Right cardiac atrium (tissue), 5 donors: ENCODE data around the gene TRABD. TPM values are rescaled to one million over a fixed set of nuclear protein-coding genes. Genes with fewer than 3 reads are reported as not detected.

Source experiments
- ATAC-seq, 2 donors: fragments of 200-7000 bp; cut with Tn5 transposase; one replicate each; pipeline versions ENCODE4 v1.8.0 to v1.9.1; 2020; ENCODE audit warnings: moderate library complexity in 2 of 2, mild to moderate bottlenecking in 1 of 2
- DNase-seq, 3 donors: peaks; one replicate each; pipeline ENCODE4 v3.0.0-alpha.2; 2020
- H3K27ac ChIP-seq: one replicate; pipeline ENCODE4 v1.5.1; 2013; ENCODE audit warnings: mild to moderate bottlenecking, low read length, control low read depth, moderate library complexity
- H3K27me3 ChIP-seq: one replicate; pipeline ENCODE4 v1.6.1; 2013; ENCODE audit not compliant: control insufficient read depth, insufficient read depth
- H3K4me1 ChIP-seq: one replicate; pipeline ENCODE4 v1.6.1; 2013; ENCODE audit warnings: low read length; ENCODE audit not compliant: control insufficient read depth, insufficient read depth
- H3K4me3 ChIP-seq: one replicate; pipeline ENCODE4 v1.5.1; 2013; ENCODE audit warnings: low read length, control low read depth
- H3K9me3 ChIP-seq: one replicate; pipeline ENCODE4 v1.6.1; 2013; ENCODE audit warnings: low read length; ENCODE audit not compliant: control insufficient read depth
- WGBS: extraction: QIAGEN DNeasy Blood & Tissue Kit; methylation state at CpG from one replicate; pipeline ENCODE4 v1.1.7; 2013; 5-methylcytosine and 5-hydroxymethylcytosine counted together
- intact Hi-C, 4 donors: fragments of 100-400 bp; cut with DNase I; formaldehyde crosslinking; loops; one replicate each; pipeline versions ENCODE4 v1.11.0 to v1.14.0; 2022 to 2023
- polyA plus RNA-seq: library from polyadenylated mRNA; stranded (reverse); fragments of 200-250 nt; gene quantifications from one replicate; pipeline ENCODE4 v1.2.3, GENCODE V29; 2013
- total RNA-seq, 4 donors: library from RNA; stranded (reverse); fragmentation: NEBNext Ultra II Directional; extraction: Animal tissue kit (Norgen Biotek cat#: 25700); gene quantifications; one replicate each; pipeline ENCODE4 v1.2.1, GENCODE V29; 2021
- donor health status: healthy with polysubstance abuse.
- donor health status: DM: no; HTN: yes; CAD: no.
- donor health status: DM: no; HTN: no; CAD: no.
- donor health status: DM: no; HTN: yes; CAD: no; lungs with severe emphysema.
- donor health status: DM: yes; HTN: yes; CAD: no.

The TRABD gene
- total and polyA plus RNA-seq, 5 donors, result 16.7 to 25.5 (median 21.6) TPM

GRCh38 chr22:50207383-50208140 is 21.8 kb downstream of the TRABD start:
- DNase-seq, result peak; percentile 37 to 72 (median 69)
- Histone ChIP-seq H3K27me3 (no peaks in the 10 kb centered on the region), H3K4me3 (no peak overlapping the region), H3K27ac (no peak overlapping the region), H3K4me1 (no peaks in the 10 kb centered on the region), H3K9me3 (no peaks in the 10 kb centered on the region)
- peak in 1 of 2 donors; percentile 6 for ATAC-seq
- intact Hi-C loops, result loop anchor here in 3 of 4 donors (2.0 to 5.0 kb wide), 2 partner anchors 59 to 60 kb away; no protein-coding TSS in a partner anchor
- 65% methylated on average over 23 of the region's 23 CpGs for whole genome bisulfite sequencing

- intact Hi-C loops, result loop anchor here in 2 of 4 donors (5.0 kb wide), 1 partner anchor 61 kb away; no protein-coding TSS in a partner anchor
- no peaks in the 10 kb centered on the region for H3K4me1 ChIP-seq
- no peak overlapping the region for H3K4me3 ChIP-seq
- DNase-seq (no peak), ATAC-seq (no peak)
- no peaks in the 10 kb centered on the region for H3K27me3 ChIP-seq
- 84% methylated on average over 22 of the region's 22 CpGs for WGBS
- no peaks in the 10 kb centered on the region for H3K9me3 ChIP-seq
- no peak overlapping the region for H3K27ac ChIP-seq
Observed at GRCh38 chr22:50208430-50208938, 22.8 kb downstream of the TRABD start.

GRCh38 chr22:50208939-50209892 is 23.5 kb downstream of the TRABD start:
- intact Hi-C loops, result loop anchor here in 2 of 4 donors (5.0 kb wide), 1 partner anchor 62 kb away; no protein-coding TSS in a partner anchor
- peak in 2 of 3 donors; percentile 54 to 64 for DNase-seq
- WGBS, result 79% methylated on average over 31 of the region's 31 CpGs

GRCh38 chr22:50209893-50210292 is 24.2 kb downstream of the TRABD start:
- H3K9me3 ChIP-seq, result no peaks in the 10 kb centered on the region
- no peak overlapping the region for H3K27ac ChIP-seq
- 61% methylated on average over 20 of the region's 20 CpGs for WGBS
- ATAC-seq (peak; percentile 7 to 28), DNase-seq (peak; percentile 77 to 87 (median 79))
- no peaks in the 10 kb centered on the region for H3K27me3 ChIP-seq
- H3K4me1 ChIP-seq, result no peaks in the 10 kb centered on the region
- intact Hi-C loops, result loop anchor here (5.0 to 10.0 kb wide), 2 partner anchors 63 to 275 kb away; no protein-coding TSS in a partner anchor
- no peak overlapping the region for H3K4me3 ChIP-seq

More at GRCh38 chr22:50208939-50209892, 23.5 kb downstream of the TRABD start:
- peak; percentile 5 to 12 for ATAC-seq
- H3K27ac ChIP-seq, result no peak overlapping the region
- H3K4me1 ChIP-seq, result no peaks in the 10 kb centered on the region
- no peaks in the 10 kb centered on the region for H3K27me3 ChIP-seq
- no peak overlapping the region for H3K4me3 ChIP-seq
- no peaks in the 10 kb centered on the region for H3K9me3 ChIP-seq

GRCh38 chr22:50210378-50211139 is 24.8 kb downstream of the TRABD start:
- WGBS, result 87% methylated on average over 32 of the region's 32 CpGs
- Histone ChIP-seq H3K9me3 (no peaks in the 10 kb centered on the region), H3K4me1 (no peaks in the 10 kb centered on the region), H3K27me3 (no peaks in the 10 kb centered on the region), H3K27ac (no peak overlapping the region), H3K4me3 (no peak overlapping the region)
- ATAC-seq, result peak in 1 of 2 donors; percentile 3
- peak in 1 of 3 donors; percentile 57 for DNase-seq
- intact Hi-C loops, result loop anchor here in 2 of 4 donors (5.0 to 10.0 kb wide), 2 partner anchors 63 to 276 kb away; no protein-coding TSS in a partner anchor

- H3K4me3 ChIP-seq, result no peak overlapping the region
- H3K9me3 ChIP-seq, result no peaks in the 10 kb centered on the region
- WGBS, result 89% methylated on average over 14 of the region's 14 CpGs
- H3K27ac ChIP-seq, result no peak overlapping the region
- H3K4me1 ChIP-seq, result no peaks in the 10 kb centered on the region
- ATAC-seq, result no peak
- intact Hi-C loops, result loop anchor here in 2 of 4 donors (5.0 to 10.0 kb wide), 2 partner anchors 64 to 276 kb away; no protein-coding TSS in a partner anchor
- DNase-seq, result peak in 1 of 3 donors; percentile 4
- H3K27me3 ChIP-seq, result no peaks in the 10 kb centered on the region
Observed at GRCh38 chr22:50211147-50211546, 25.4 kb downstream of the TRABD start.

GRCh38 chr22:50213263-50213662 is 27.6 kb downstream of the TRABD start:
- Histone ChIP-seq H3K27ac (no peak overlapping the region), H3K9me3 (no peaks in the 10 kb centered on the region), H3K27me3 (no peaks in the 10 kb centered on the region), H3K4me1 (no peaks in the 10 kb centered on the region), H3K4me3 (no peak overlapping the region)
- 96% methylated on average over 9 of the region's 9 CpGs for WGBS
- no peak for ATAC-seq
- intact Hi-C loops, result loop anchor here in 2 of 4 donors (5.0 to 10.0 kb wide), 2 partner anchors 66 to 278 kb away; no protein-coding TSS in a partner anchor
- no peak for DNase-seq

GRCh38 chr22:50215297-50216054 is 29.8 kb downstream of the TRABD start:
- DNase-seq, result peak; percentile 32 to 66 (median 55)
- no peaks in the 10 kb centered on the region for H3K4me1 ChIP-seq
- H3K9me3 ChIP-seq, result no peaks in the 10 kb centered on the region
- 67% methylated on average over 17 of the region's 17 CpGs for WGBS
- intact Hi-C loops, result loop anchor here in 1 of 4 donors (10.0 kb wide), 1 partner anchor 281 kb away; no protein-coding TSS in a partner anchor
- no peaks in the 10 kb centered on the region for H3K27me3 ChIP-seq
- ATAC-seq, result no peak
- H3K4me3 ChIP-seq, result no peak overlapping the region
- no peak overlapping the region for H3K27ac ChIP-seq

- Histone ChIP-seq H3K4me1 (no peaks in the 10 kb centered on the region), H3K27me3 (no peaks in the 10 kb centered on the region), H3K27ac (no peak overlapping the region), H3K4me3 (no peak overlapping the region), H3K9me3 (no peaks in the 10 kb centered on the region)
- WGBS, result 83% methylated on average over 15 of the region's 15 CpGs
- DNase-seq (peak; percentile 7 to 52 (median 47)), ATAC-seq (no peak)
- intact Hi-C loops, result loop anchor here in 1 of 4 donors (10.0 kb wide), 1 partner anchor 281 kb away; no protein-coding TSS in a partner anchor
Observed at GRCh38 chr22:50216055-50216683, 30.5 kb downstream of the TRABD start.
